Measurements from ENCODE around the gene MMD. TPM values are rescaled to one million over a fixed set of nuclear protein-coding genes. Genes with fewer than 3 reads are reported as not detected.

MMD gene
- total and polyA plus RNA-seq, 3 donors from 2014 or later, result 38.3 to 73.1 (median 53.7) TPM

GRCh38 chr17:55356434-55357328 lies 65.0 kb downstream of the MMD start:
- Histone ChIP-seq H3K9me3 (no peaks in the 10 kb centered on the region), H3K27ac (no peak overlapping the region), H3K36me3 (ENCODE audit: low read depth, missing control alignments) (no peaks in the 10 kb centered on the region), H3K4me1 (no peaks in the 10 kb centered on the region), H3K4me3 (no peak overlapping the region), H3K27me3 (no peaks in the 10 kb centered on the region)
- 44 to 47% methylated on average over 3 of the region's 3 CpGs for WGBS, 2 donors
- no peak for TF ChIP-seq POLR2A (IDR thresholded peaks at IDR 0.05)
- peak in 2 of 3 experiments; percentile 73 to 76 for TF ChIP-seq CTCF (IDR thresholded peaks at IDR 0.05)
- intact Hi-C loops (cut with DNase I; ENCODE audit: low total_unique reads), result no loop called here
- peak; percentile 90 for DNase-seq

GRCh38 chr17:55354941-55355340 lies 66.7 kb downstream of the MMD start:
- no peaks in the 10 kb centered on the region for H3K27me3 ChIP-seq
- DNase-seq, result no peak
- intact Hi-C loops (cut with DNase I; ENCODE audit: low total_unique reads), result loop anchor here (5.0 kb wide), 1 partner anchor 363 kb away; no protein-coding TSS in a partner anchor
- H3K27ac ChIP-seq, result no peak overlapping the region
- H3K4me1 ChIP-seq, result no peaks in the 10 kb centered on the region
- TF ChIP-seq CTCF (IDR thresholded peaks at IDR 0.05) (no peak), POLR2A (IDR thresholded peaks at IDR 0.05) (no peak)
- H3K36me3 ChIP-seq (ENCODE audit: low read depth, missing control alignments), result no peaks in the 10 kb centered on the region
- 90 to 91% methylated on average over 2 of the region's 2 CpGs for WGBS, 2 donors
- no peaks in the 10 kb centered on the region for H3K9me3 ChIP-seq
- no peak overlapping the region for H3K4me3 ChIP-seq

GRCh38 chr17:55354010-55354409 lies 67.6 kb downstream of the MMD start:
- no peak for DNase-seq
- no peak for TF ChIP-seq POLR2A (IDR thresholded peaks at IDR 0.05)
- TF ChIP-seq CTCF (IDR thresholded peaks at IDR 0.05), result no peak
- intact Hi-C loops (cut with DNase I; ENCODE audit: low total_unique reads), result loop anchor here (5.0 kb wide), 1 partner anchor 362 kb away; no protein-coding TSS in a partner anchor
- no peaks in the 10 kb centered on the region for H3K27me3 ChIP-seq
- H3K36me3 ChIP-seq (ENCODE audit: low read depth, missing control alignments), result no peaks in the 10 kb centered on the region
- no peak overlapping the region for H3K4me3 ChIP-seq
- H3K4me1 ChIP-seq, result no peaks in the 10 kb centered on the region
- WGBS, 2 donors, result 52 to 55% methylated on average over 1 of the region's 1 CpG
- H3K9me3 ChIP-seq, result no peaks in the 10 kb centered on the region
- H3K27ac ChIP-seq, result no peak overlapping the region

GRCh38 chr17:55351226-55351625 lies 70.4 kb downstream of the MMD start:
- no peak for DNase-seq

More at GRCh38 chr17:55351226-55351625, 70.4 kb downstream of the MMD start:
- H3K27ac ChIP-seq, result no peak overlapping the region
- TF ChIP-seq CTCF (IDR thresholded peaks at IDR 0.05), result no peak
- no peak for TF ChIP-seq POLR2A (IDR thresholded peaks at IDR 0.05)
- 85 to 93% methylated on average over 1 of the region's 1 CpG for WGBS, 2 donors
- intact Hi-C loops (cut with DNase I; ENCODE audit: low total_unique reads), result loop anchor here (5.0 kb wide), 1 partner anchor 359 kb away; no protein-coding TSS in a partner anchor
- no peaks in the 10 kb centered on the region for H3K4me1 ChIP-seq
- H3K9me3 ChIP-seq, result no peaks in the 10 kb centered on the region
- H3K27me3 ChIP-seq, result no peaks in the 10 kb centered on the region
- H3K36me3 ChIP-seq (ENCODE audit: low read depth, missing control alignments), result no peaks in the 10 kb centered on the region
- H3K4me3 ChIP-seq, result no peak overlapping the region

Measured in testis (tissue), 3 donors.